Limb (tissue), 2 donors: ENCODE measurements around the gene RPL11.
"Not testable (repeated sequence)": the region's sequence is repeated elsewhere in the genome, so short reads cannot be mapped to it uniquely, and the experiment has no call there.

ENCODE experiments used
- DNase-seq, 2 donors: peaks; one replicate each; pipeline ENCODE4 v3.0.0-alpha.2; 2016; ENCODE audit errors: extremely low spot score in 2 of 2

Gene RPL11

GRCh38 chr1:23691499-23692307, at the start of gene RPL11:
TSS of gene RPL11 (plus strand) at chr1:23691806. CDS start at chr1:23691824, 18 bp downstream.
- peak; percentile 92 to 97 for DNase-seq

GRCh38 chr1:23643736-23644554, 47.7 kb upstream of the RPL11 start:
- DNase-seq: no peak

GRCh38 chr1:23644555-23644866, 47.1 kb upstream of the RPL11 start:
- DNase-seq: no peak

GRCh38 chr1:23645338-23645737, 46.3 kb upstream of the RPL11 start:
- DNase-seq: no peak

- no peak for DNase-seq
These were observed 45.5 kb upstream of the RPL11 start for GRCh38 chr1:23646091-23646490.

GRCh38 chr1:23646541-23646940, 45.1 kb upstream of the RPL11 start:
- no peak for DNase-seq

GRCh38 chr1:23648576-23648975, 43.0 kb upstream of the RPL11 start:
- DNase-seq: no peak

GRCh38 chr1:23649157-23649556, 42.4 kb upstream of the RPL11 start:
- DNase-seq: not testable (repeated sequence)

GRCh38 chr1:23650344-23650990, 41.1 kb upstream of the RPL11 start:
- no peak for DNase-seq

GRCh38 chr1:23651069-23651808, 40.4 kb upstream of the RPL11 start:
- DNase-seq: no peak

GRCh38 chr1:23657659-23658275, 33.8 kb upstream of the RPL11 start:
- DNase-seq: peak in 1 of 2 donors; percentile 62

GRCh38 chr1:23660671-23661070, 30.9 kb upstream of the RPL11 start:
- no peak for DNase-seq

GRCh38 chr1:23661887-23662286, 29.7 kb upstream of the RPL11 start:
- no peak for DNase-seq

GRCh38 chr1:23664837-23665795, 26.5 kb upstream of the RPL11 start:
- DNase-seq: no peak

GRCh38 chr1:23667411-23667810, 24.2 kb upstream of the RPL11 start:
- DNase-seq: no peak

- DNase-seq: no peak
These were observed 20.9 kb upstream of the RPL11 start for GRCh38 chr1:23670709-23671108.

- DNase-seq: peak; percentile 15 to 60
These were observed 18.4 kb upstream of the RPL11 start for GRCh38 chr1:23673086-23673813.

GRCh38 chr1:23679815-23680214, 11.8 kb upstream of the RPL11 start:
- no peak for DNase-seq

GRCh38 chr1:23682946-23683345, 8.7 kb upstream of the RPL11 start:
- no peak for DNase-seq
